B cell (primary cell): ENCODE measurements around the gene SLC35F3. TPM values are rescaled to one million over a fixed set of nuclear protein-coding genes. Genes with fewer than 3 reads are reported as not detected.

Experiments
- ATAC-seq: fragments of 200-7000 bp; cut with Tn5 transposase; one replicate; pipeline ENCODE4 v1.10.0; 2021; ENCODE audit warnings: low read depth, mild to moderate bottlenecking, moderate number of reproducible peaks, moderate library complexity
- CTCF ChIA-PET: fragments of 350-600 bp; sonication (Branson Sonifier 250); formaldehyde crosslinking; loops from one replicate; lab custom pipeline; 2021; ENCODE audit warnings: antibody characterized with exemption, inconsistent platforms; lab: Charles Lee
- POLR2A ChIA-PET: fragments of 350-600 bp; sonication (Branson Sonifier 250); formaldehyde crosslinking; loops from one replicate; lab custom pipeline; 2021; ENCODE audit warnings: antibody characterized with exemption; lab: Charles Lee
- DNase-seq: peaks from one replicate; pipeline ENCODE4 v3.0.0; 2013
- H2AFZ ChIP-seq: 2 replicates; pipeline ENCODE4 v1.6.1; 2012; ENCODE audit warnings: mild to moderate bottlenecking, low read depth, low read length; ENCODE audit not compliant: insufficient read depth, poor library complexity, severe bottlenecking
- H3K27ac ChIP-seq, 2 donors: 1 replicate in 1 of 2; 2 replicates in 1 of 2; pipeline ENCODE4 v1.5.1; 2012 to 2013; ENCODE audit warnings: low read length in 2 of 2, mild to moderate bottlenecking in 2 of 2, moderate library complexity in 1 of 2
- H3K27me3 ChIP-seq, 4 experiments: fragments of 200-600 bp in 1 of 4; sonication (generic) in 1 of 4; replicated peaks in 1 of 4; 1 replicate in 2 of 4; 2 replicates in 2 of 4; pipeline versions ENCODE4 v1.6.1 to v1.7.0; 2013 to 2016; ENCODE audit warnings: low read length in 3 of 4, mild to moderate bottlenecking in 2 of 4, mixed read lengths in 1 of 4, moderate library complexity in 1 of 4; ENCODE audit not compliant: insufficient read depth in 4 of 4, control insufficient read depth in 3 of 4; ENCODE audit errors: control extremely low read depth in 1 of 4
- H3K36me3 ChIP-seq, 2 experiments: replicated peaks in 1 of 2; 1 replicate in 1 of 2; 2 replicates in 1 of 2; pipeline versions ENCODE4 v1.6.1 to v1.7.1; 2013; ENCODE audit warnings: low read length in 1 of 2; ENCODE audit not compliant: insufficient read depth in 2 of 2, control insufficient read depth in 1 of 2; ENCODE audit errors: control extremely low read depth in 1 of 2, extremely low read depth in 1 of 2
- H3K4me1 ChIP-seq, 2 donors: fragments of 200-600 bp in 1 of 2; sonication (generic) in 1 of 2; 1 replicate in 1 of 2; 2 replicates in 1 of 2; pipeline versions ENCODE4 v1.5.1 to v1.6.1; 2013 to 2017; ENCODE audit warnings: low read length in 2 of 2; ENCODE audit not compliant: control insufficient read depth in 2 of 2, insufficient read depth in 2 of 2
- H3K4me2 ChIP-seq: replicated peaks from 2 replicates; pipeline ENCODE3; 2012; ENCODE audit warnings: mild to moderate bottlenecking, low read depth, low read length; ENCODE audit not compliant: poor library complexity, severe bottlenecking
- H3K4me3 ChIP-seq, 5 experiments: fragments of 200-600 bp in 1 of 5; sonication (generic) in 1 of 5; 1 replicate in 3 of 5; 2 replicates in 2 of 5; pipeline versions ENCODE4 v1.5.1 to v1.7.0; 2011 to 2016; ENCODE audit warnings: low read length in 4 of 5, mild to moderate bottlenecking in 4 of 5, low read depth in 2 of 5, control low read depth in 1 of 5, moderate library complexity in 1 of 5; ENCODE audit not compliant: insufficient read depth in 1 of 5; ENCODE audit errors: control extremely low read depth in 1 of 5, extremely low read depth in 1 of 5
- H3K79me2 ChIP-seq: fragments of 200-600 bp; sonication (generic); one replicate; pipeline ENCODE4 v1.6.0; 2016; ENCODE audit warnings: low read length; ENCODE audit not compliant: control insufficient read depth, insufficient read depth
- H3K9ac ChIP-seq: fragments of 200-600 bp; sonication (generic); 2 replicates; pipeline ENCODE4 v1.6.1; 2017; ENCODE audit warnings: mild to moderate bottlenecking, low read length, moderate library complexity
- H3K9me3 ChIP-seq, 3 donors: one replicate each; pipeline versions ENCODE4 v1.6.1 to v1.7.1; 2013; ENCODE audit warnings: low read length in 2 of 3; ENCODE audit not compliant: control insufficient read depth in 2 of 3, insufficient read depth in 1 of 3; ENCODE audit errors: control extremely low read depth in 1 of 3
- H4K20me1 ChIP-seq: 2 replicates; pipeline ENCODE4 v1.6.0; 2012; ENCODE audit warnings: mild to moderate bottlenecking, low read length; ENCODE audit not compliant: insufficient read depth, control insufficient read depth, poor library complexity, severe bottlenecking
- H3K27ac Mint-ChIP-seq: one replicate; pipeline ENCODE4 v1.8.0; 2021; ENCODE audit warnings: mixed read lengths
- H3K27me3 Mint-ChIP-seq: one replicate; pipeline ENCODE4 v1.8.0; 2021; ENCODE audit warnings: mixed read lengths
- H3K4me1 Mint-ChIP-seq: one replicate; pipeline ENCODE4 v1.8.0; 2021; ENCODE audit warnings: mixed read lengths
- H3K4me3 Mint-ChIP-seq: one replicate; pipeline ENCODE4 v1.8.0; 2021; ENCODE audit warnings: mixed read lengths
- H3K9me3 Mint-ChIP-seq: one replicate; pipeline ENCODE4 v1.8.0; 2022; ENCODE audit warnings: mixed read lengths; ENCODE audit not compliant: insufficient read depth
- EZH2 ChIP-seq: IDR thresholded peaks from 2 replicates; pipeline ENCODE4 v1.6.1; 2012; ENCODE audit warnings: borderline replicate concordance, low read depth, mild to moderate bottlenecking, moderate library complexity, low read length; ENCODE audit not compliant: insufficient read depth, poor library complexity, severe bottlenecking
- WGBS: methylation state at CpG from one replicate; pipeline ENCODE4 v1.1.5; 2013; ENCODE audit warnings: missing lambda C conversion rate; ENCODE audit not compliant: insufficient coverage; 5-methylcytosine and 5-hydroxymethylcytosine counted together
- intact Hi-C: fragments of 100-400 bp; cut with micrococcal nuclease; formaldehyde crosslinking; loops from one replicate; pipeline ENCODE4 v1.10.0; 2022
- polyA plus RNA-seq: library from polyadenylated mRNA; depleted of rRNA; stranded (reverse); fragments of >200 nt; gene quantifications from 2 replicates; pipeline ENCODE4 v1.2.3, GENCODE V29; 2012
- total RNA-seq, 2 donors: library from RNA; stranded (reverse); fragments of 120-200 nt in 1 of 2; gene quantifications; 1 replicate in 1 of 2; 2 replicates in 1 of 2; pipeline versions ENCODE4 v1.2.3 to v1.2.4, GENCODE V29; 2013 to 2022
- TF ChIP-seq, protein P1 (sequence below): fragments of 200-600 bp; IDR thresholded peaks from one replicate; pipeline ENCODE4 v1.8.0; 2022; ENCODE audit warnings: antibody characterized with exemption, mild to moderate bottlenecking

SLC35F3 gene
- total and polyA plus RNA-seq, 2 donors (not counting 1 experiment from before 2014, with no cell fraction given): not detected

DNA sequence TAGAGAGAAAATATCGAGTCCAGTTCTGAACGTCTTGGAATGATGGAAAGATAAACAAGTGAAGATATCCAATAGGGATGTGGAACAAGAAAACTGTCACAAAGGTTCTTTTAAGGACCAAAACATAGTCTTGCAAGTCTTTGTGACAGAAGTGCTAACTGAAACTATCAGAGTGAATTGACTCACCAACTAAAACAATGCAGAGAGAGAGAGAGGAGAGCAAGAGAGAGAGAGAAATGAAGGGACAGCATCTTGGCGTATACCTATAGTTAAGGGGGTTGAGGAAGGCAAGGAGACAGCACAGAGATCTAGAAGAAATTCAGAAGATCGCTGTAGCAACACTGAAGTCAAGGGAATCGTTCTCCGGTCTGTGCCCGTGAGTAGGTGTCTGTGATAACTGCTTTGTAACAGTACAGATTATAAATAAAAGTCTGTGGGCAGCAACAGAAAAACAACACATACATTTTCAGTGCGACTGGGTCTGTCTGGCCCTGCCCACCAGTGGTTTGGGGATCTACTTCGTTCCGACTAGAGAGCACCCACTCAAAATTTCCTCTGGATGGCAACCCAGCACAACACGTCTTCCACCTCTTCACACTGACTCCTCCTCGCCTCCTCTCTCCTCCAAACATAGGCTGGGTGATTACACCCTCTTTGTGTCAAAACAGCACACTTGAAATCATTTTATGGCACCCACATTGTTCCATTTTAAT is 464.0 kb downstream of the SLC35F3 start:
- intact Hi-C loops: no loop called here
- no peaks in the 10 kb centered on the region for H3K36me3 ChIP-seq
- no peaks in the 10 kb centered on the region for H3K9me3 ChIP-seq
- DNase-seq: no peak
- ChIA-PET CTCF (no interaction called here), POLR2A (no interaction called here)
- H3K27ac Mint-ChIP-seq: no peak overlapping the region
- H3K27me3 ChIP-seq: no peaks in the 10 kb centered on the region
- peaks cover 4% of the 10 kb centered on the region for H3K27me3 Mint-ChIP-seq
- TF ChIP-seq EZH2: no peak
- TF ChIP-seq, protein P1, sequence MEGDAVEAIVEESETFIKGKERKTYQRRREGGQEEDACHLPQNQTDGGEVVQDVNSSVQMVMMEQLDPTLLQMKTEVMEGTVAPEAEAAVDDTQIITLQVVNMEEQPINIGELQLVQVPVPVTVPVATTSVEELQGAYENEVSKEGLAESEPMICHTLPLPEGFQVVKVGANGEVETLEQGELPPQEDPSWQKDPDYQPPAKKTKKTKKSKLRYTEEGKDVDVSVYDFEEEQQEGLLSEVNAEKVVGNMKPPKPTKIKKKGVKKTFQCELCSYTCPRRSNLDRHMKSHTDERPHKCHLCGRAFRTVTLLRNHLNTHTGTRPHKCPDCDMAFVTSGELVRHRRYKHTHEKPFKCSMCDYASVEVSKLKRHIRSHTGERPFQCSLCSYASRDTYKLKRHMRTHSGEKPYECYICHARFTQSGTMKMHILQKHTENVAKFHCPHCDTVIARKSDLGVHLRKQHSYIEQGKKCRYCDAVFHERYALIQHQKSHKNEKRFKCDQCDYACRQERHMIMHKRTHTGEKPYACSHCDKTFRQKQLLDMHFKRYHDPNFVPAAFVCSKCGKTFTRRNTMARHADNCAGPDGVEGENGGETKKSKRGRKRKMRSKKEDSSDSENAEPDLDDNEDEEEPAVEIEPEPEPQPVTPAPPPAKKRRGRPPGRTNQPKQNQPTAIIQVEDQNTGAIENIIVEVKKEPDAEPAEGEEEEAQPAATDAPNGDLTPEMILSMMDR: no peak
- peaks cover 4 to 6% of the 10 kb centered on the region in 2 donors for H3K4me1 ChIP-seq
- H3K9me3 Mint-ChIP-seq: no peaks in the 10 kb centered on the region
- H3K4me1 Mint-ChIP-seq: peaks cover 9% of the 10 kb centered on the region
- no peak overlapping the region for H3K4me2 ChIP-seq
- H2AFZ ChIP-seq: no peak overlapping the region
- no peaks in the 10 kb centered on the region for H3K79me2 ChIP-seq
- no peak for ATAC-seq
- no peak overlapping the region for H3K27ac ChIP-seq
- WGBS: 79% methylated on average over 7 of the region's 12 CpGs
- no peak overlapping the region for H3K4me3 Mint-ChIP-seq
- no peaks in the 10 kb centered on the region for H4K20me1 ChIP-seq
- no peak overlapping the region for H3K4me3 ChIP-seq
- H3K9ac ChIP-seq: no peak overlapping the region

DNA sequence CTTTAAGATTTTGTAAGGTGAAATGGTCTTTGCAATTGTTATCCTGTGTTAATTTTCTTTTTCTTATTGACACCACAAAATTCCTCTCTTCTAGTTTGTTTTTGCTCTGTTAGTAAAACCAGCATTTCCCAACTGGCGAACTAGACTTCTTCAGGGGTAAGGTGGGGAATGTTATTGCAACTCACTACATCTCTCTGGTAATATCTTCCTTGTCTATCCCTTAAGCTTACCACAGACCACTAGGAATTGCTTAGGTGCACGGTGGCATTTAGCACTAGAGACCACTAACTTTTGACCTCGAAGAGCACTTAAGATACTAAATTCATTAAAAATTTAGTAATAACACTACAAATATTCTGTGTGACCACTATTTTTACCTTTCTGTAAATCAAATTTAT is 464.6 kb downstream of the SLC35F3 start:
- POLR2A ChIA-PET: no interaction called here
- no peak overlapping the region for H3K27ac Mint-ChIP-seq
- intact Hi-C loops: no loop called here

More for the DNA sequence above, 464.6 kb downstream of the SLC35F3 start:
- ATAC-seq: no peak
- H3K9me3 ChIP-seq: no peaks in the 10 kb centered on the region
- TF ChIP-seq, protein P1: no peak
- TF ChIP-seq EZH2: no peak
- H3K4me3 ChIP-seq: no peak overlapping the region
- H3K27ac ChIP-seq: no peak overlapping the region
- Mint-ChIP-seq H3K27me3 (peaks cover 4% of the 10 kb centered on the region), H3K4me1 (peaks cover 11% of the 10 kb centered on the region), H3K4me3 (no peak overlapping the region), H3K9me3 (no peaks in the 10 kb centered on the region)
- 100% methylated on average over 1 of the region's 3 CpGs for WGBS
- peaks cover 5 to 8% of the 10 kb centered on the region in 2 donors for H3K4me1 ChIP-seq
- peaks cover under 1% of the 10 kb centered on the region for H3K79me2 ChIP-seq
- CTCF ChIA-PET: no interaction called here
- H4K20me1 ChIP-seq: no peaks in the 10 kb centered on the region
- H2AFZ ChIP-seq: no peak overlapping the region
- no peaks in the 10 kb centered on the region for H3K27me3 ChIP-seq
- H3K4me2 ChIP-seq: no peak overlapping the region
- H3K36me3 ChIP-seq: no peaks in the 10 kb centered on the region
- H3K9ac ChIP-seq: no peak overlapping the region
- no peak for DNase-seq
